ENCODE data around the gene POLD2. TPM values are rescaled to one million over a fixed set of nuclear protein-coding genes. Genes with fewer than 3 reads are reported as not detected.

POLD2 gene
- total RNA-seq, 4 donors from 2014 or later: 12.9 to 73.3 (median 33.7) TPM

DNA sequence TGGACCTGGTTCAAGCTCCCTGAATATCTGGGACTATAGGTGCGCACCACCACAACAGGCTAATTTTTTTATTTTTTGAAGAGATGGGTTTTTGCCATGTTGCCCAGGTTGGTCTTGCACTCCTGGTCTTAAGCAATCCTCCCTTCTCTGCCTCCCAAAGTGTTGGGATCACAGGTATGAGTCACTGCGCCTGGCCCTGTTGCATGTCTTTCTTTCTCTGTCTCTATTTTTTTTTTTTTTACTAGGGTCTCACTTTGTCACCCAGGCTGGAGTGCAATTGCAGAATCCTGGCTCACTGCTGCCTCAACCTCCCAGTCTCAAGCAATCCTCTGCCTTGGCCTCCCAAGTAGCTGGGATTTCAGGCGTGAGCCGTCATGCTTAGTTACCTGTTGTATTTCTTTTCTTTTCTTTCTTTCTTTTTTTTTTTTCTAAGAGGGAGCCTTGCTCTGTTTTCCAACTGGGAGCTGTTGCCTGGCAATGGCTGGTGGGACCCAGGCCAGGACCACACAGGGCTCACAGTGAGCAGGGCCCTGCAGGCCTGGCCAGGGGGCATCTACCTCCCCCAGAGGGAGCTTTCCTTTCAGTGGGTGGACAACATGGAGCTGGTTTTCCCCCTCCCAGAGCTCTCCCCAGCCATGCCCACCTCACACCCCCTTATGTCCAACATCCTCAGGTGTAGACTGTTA, 11.7 kb upstream of the POLD2 start:
- Histone ChIP-seq H3K4me1 (no peaks in the 10 kb centered on the region), H3K27me3 (no peaks in the 10 kb centered on the region), H3K27ac (no peak overlapping the region), H3K4me3 (no peak overlapping the region), H3K36me3 (no peaks in the 10 kb centered on the region), H3K9me3 (no peaks in the 10 kb centered on the region)
- DNase-seq: no peak
- intact Hi-C loops (cut with DNase I; ENCODE audit: low total_unique reads): no loop called here
- TF ChIP-seq, protein P1, sequence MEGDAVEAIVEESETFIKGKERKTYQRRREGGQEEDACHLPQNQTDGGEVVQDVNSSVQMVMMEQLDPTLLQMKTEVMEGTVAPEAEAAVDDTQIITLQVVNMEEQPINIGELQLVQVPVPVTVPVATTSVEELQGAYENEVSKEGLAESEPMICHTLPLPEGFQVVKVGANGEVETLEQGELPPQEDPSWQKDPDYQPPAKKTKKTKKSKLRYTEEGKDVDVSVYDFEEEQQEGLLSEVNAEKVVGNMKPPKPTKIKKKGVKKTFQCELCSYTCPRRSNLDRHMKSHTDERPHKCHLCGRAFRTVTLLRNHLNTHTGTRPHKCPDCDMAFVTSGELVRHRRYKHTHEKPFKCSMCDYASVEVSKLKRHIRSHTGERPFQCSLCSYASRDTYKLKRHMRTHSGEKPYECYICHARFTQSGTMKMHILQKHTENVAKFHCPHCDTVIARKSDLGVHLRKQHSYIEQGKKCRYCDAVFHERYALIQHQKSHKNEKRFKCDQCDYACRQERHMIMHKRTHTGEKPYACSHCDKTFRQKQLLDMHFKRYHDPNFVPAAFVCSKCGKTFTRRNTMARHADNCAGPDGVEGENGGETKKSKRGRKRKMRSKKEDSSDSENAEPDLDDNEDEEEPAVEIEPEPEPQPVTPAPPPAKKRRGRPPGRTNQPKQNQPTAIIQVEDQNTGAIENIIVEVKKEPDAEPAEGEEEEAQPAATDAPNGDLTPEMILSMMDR (IDR thresholded peaks at IDR 0.05): no peak

DNA sequence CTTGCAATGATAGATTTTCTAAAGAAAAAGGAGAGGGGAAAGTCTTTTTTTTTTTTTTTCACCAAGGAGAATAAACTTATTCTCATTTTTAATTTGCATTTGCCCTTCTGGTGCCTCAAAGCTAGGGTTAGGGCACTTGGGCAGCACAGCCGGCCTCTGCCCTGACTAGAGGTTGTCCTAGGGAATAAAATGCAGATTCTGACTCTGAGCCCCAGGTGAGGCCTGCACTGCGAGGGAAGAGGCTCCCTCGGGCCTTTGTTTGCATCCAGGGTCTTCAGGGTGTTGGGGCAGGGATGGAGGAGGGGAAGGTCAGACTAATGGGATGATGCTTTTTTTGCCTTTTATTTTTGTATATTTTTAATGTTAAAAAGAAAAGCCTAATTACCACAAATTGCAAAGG, 9.9 kb upstream of the POLD2 start:
- no peaks in the 10 kb centered on the region for H3K27me3 ChIP-seq
- no peak overlapping the region for H3K4me3 ChIP-seq
- intact Hi-C loops (cut with DNase I; ENCODE audit: low total_unique reads): no loop called here
- TF ChIP-seq POLR2A (IDR thresholded peaks at IDR 0.05): no peak
- TF ChIP-seq, protein P1 (IDR thresholded peaks at IDR 0.05): no peak
- H3K9me3 ChIP-seq: no peaks in the 10 kb centered on the region
- no peaks in the 10 kb centered on the region for H3K4me1 ChIP-seq
- no peak for DNase-seq
- no peak overlapping the region for H3K27ac ChIP-seq
- no peaks in the 10 kb centered on the region for H3K36me3 ChIP-seq

- intact Hi-C loops (cut with DNase I; ENCODE audit: low total_unique reads): no loop called here
- H3K4me3 ChIP-seq: no peak overlapping the region
- no peak for DNase-seq
- H3K36me3 ChIP-seq: no peaks in the 10 kb centered on the region
- TF ChIP-seq POLR2A (IDR thresholded peaks at IDR 0.05): no peak
- TF ChIP-seq, protein P1 (IDR thresholded peaks at IDR 0.05): no peak
- H3K27ac ChIP-seq: no peak overlapping the region
- no peaks in the 10 kb centered on the region for H3K27me3 ChIP-seq
- no peaks in the 10 kb centered on the region for H3K9me3 ChIP-seq
- H3K4me1 ChIP-seq: no peaks in the 10 kb centered on the region
Measured at GRCh38 chr7:44132039-44132438, 8.7 kb upstream of the POLD2 start.

- no peak for DNase-seq
- Histone ChIP-seq H3K36me3 (no peaks in the 10 kb centered on the region), H3K4me1 (no peaks in the 10 kb centered on the region), H3K27me3 (no peaks in the 10 kb centered on the region), H3K4me3 (no peak overlapping the region), H3K9me3 (no peaks in the 10 kb centered on the region), H3K27ac (no peak overlapping the region)
- no peak for TF ChIP-seq POLR2A (IDR thresholded peaks at IDR 0.05)
- TF ChIP-seq, protein P1 (IDR thresholded peaks at IDR 0.05): no peak
- intact Hi-C loops (cut with DNase I; ENCODE audit: low total_unique reads): no loop called here
Measured at GRCh38 chr7:44131173-44132029, 8.1 kb upstream of the POLD2 start.
